CD14-positive monocyte (primary cell): ENCODE results near the gene CDHR2. TPM values are rescaled to one million over a fixed set of nuclear protein-coding genes. Genes with fewer than 3 reads are reported as not detected.

Source experiments
- DNase-seq, 3 donors: peaks; one replicate each; pipeline ENCODE4 v3.0.0-alpha.2; 2011 to 2022
- H2AFZ ChIP-seq: 2 replicates; pipeline ENCODE4 v1.6.0; 2012; ENCODE audit warnings: mild to moderate bottlenecking, low read depth, low read length, inconsistent platforms; ENCODE audit not compliant: insufficient read depth, poor library complexity, severe bottlenecking
- H3K27ac ChIP-seq, 2 donors: 1 replicate in 1 of 2; 2 replicates in 1 of 2; pipeline ENCODE4 v1.5.1; 2012 to 2013; ENCODE audit warnings: low read length in 2 of 2, control low read depth in 1 of 2, inconsistent platforms in 1 of 2, low read depth in 1 of 2, mild to moderate bottlenecking in 1 of 2
- H3K27me3 ChIP-seq, 2 donors: one replicate each; pipeline versions ENCODE4 v1.6.0 to v1.6.1; 2011 to 2013; ENCODE audit warnings: low read length in 2 of 2; ENCODE audit not compliant: control insufficient read depth in 2 of 2, insufficient read depth in 2 of 2
- H3K36me3 ChIP-seq, 2 donors: replicated peaks in 1 of 2; 1 replicate in 1 of 2; 2 replicates in 1 of 2; pipeline versions ENCODE4 v1.5.1 to v1.6.1; 2012 to 2013; ENCODE audit warnings: low read length in 2 of 2, control low read depth in 1 of 2, inconsistent platforms in 1 of 2, mild to moderate bottlenecking in 1 of 2; ENCODE audit not compliant: insufficient read depth in 2 of 2, control insufficient read depth in 1 of 2
- H3K4me1 ChIP-seq, 2 donors: 1 replicate in 1 of 2; 2 replicates in 1 of 2; pipeline versions ENCODE4 v1.5.1 to v1.6.1; 2012 to 2013; ENCODE audit warnings: low read length in 2 of 2, control low read depth in 1 of 2, inconsistent platforms in 1 of 2, mild to moderate bottlenecking in 1 of 2, moderate library complexity in 1 of 2; ENCODE audit not compliant: insufficient read depth in 2 of 2, control insufficient read depth in 1 of 2
- H3K4me2 ChIP-seq: replicated peaks from 2 replicates; pipeline ENCODE3; 2012; ENCODE audit warnings: low read length, moderate library complexity, mild to moderate bottlenecking; ENCODE audit not compliant: poor library complexity, severe bottlenecking; ENCODE audit errors: extremely low read depth
- H3K4me3 ChIP-seq, 3 experiments: fragments of 200-600 bp in 1 of 3; sonication (generic) in 1 of 3; replicated peaks in 1 of 3; 1 replicate in 2 of 3; 2 replicates in 1 of 3; pipeline ENCODE4 v1.5.1; 2011 to 2013; ENCODE audit warnings: low read length in 3 of 3, mild to moderate bottlenecking in 3 of 3, control low read depth in 2 of 3, low read depth in 2 of 3, inconsistent platforms in 1 of 3, moderate library complexity in 1 of 3
- H3K79me2 ChIP-seq: 2 replicates; pipeline ENCODE4 v1.6.0; 2012; ENCODE audit warnings: mild to moderate bottlenecking, control low read depth, inconsistent platforms, low read length, moderate library complexity; ENCODE audit not compliant: insufficient read depth
- H3K9ac ChIP-seq: 2 replicates; pipeline ENCODE4 v1.6.0; 2017; ENCODE audit warnings: low read length, mild to moderate bottlenecking; ENCODE audit not compliant: insufficient read depth, poor library complexity, severe bottlenecking
- H3K9me3 ChIP-seq, 2 donors: replicated peaks in 1 of 2; 1 replicate in 1 of 2; 2 replicates in 1 of 2; pipeline versions ENCODE4 v1.5.1 to v1.6.1; 2012 to 2013; ENCODE audit warnings: low read length in 2 of 2, control low read depth in 1 of 2; ENCODE audit not compliant: control insufficient read depth in 1 of 2, insufficient read depth in 1 of 2
- H4K20me1 ChIP-seq: 2 replicates; pipeline ENCODE4 v1.6.0; 2012; ENCODE audit warnings: mild to moderate bottlenecking, low read length, control low read depth, moderate library complexity; ENCODE audit not compliant: insufficient read depth
- H3K27ac Mint-ChIP-seq, 7 donors: one replicate each; pipeline ENCODE4 v1.8.0; 2020; ENCODE audit warnings: mild to moderate bottlenecking in 7 of 7, mixed read lengths in 7 of 7, moderate library complexity in 6 of 7, inconsistent platforms in 2 of 7
- H3K27me3 Mint-ChIP-seq, 3 donors: one replicate each; pipeline ENCODE4 v1.8.0; 2021 to 2022; ENCODE audit warnings: low read depth in 3 of 3, mild to moderate bottlenecking in 3 of 3, mixed read lengths in 3 of 3, moderate library complexity in 3 of 3, inconsistent platforms in 1 of 3
- H3K36me3 Mint-ChIP-seq, 2 donors: one replicate each; pipeline ENCODE4 v1.8.0; 2020; ENCODE audit warnings: mixed read lengths in 2 of 2, inconsistent platforms in 1 of 2, mild to moderate bottlenecking in 1 of 2
- H3K4me1 Mint-ChIP-seq: one replicate; pipeline ENCODE4 v1.8.0; 2020; ENCODE audit warnings: mild to moderate bottlenecking, mixed read lengths
- H3K4me3 Mint-ChIP-seq, 2 donors: one replicate each; pipeline ENCODE4 v1.8.0; 2020; ENCODE audit warnings: mild to moderate bottlenecking in 2 of 2, mixed read lengths in 2 of 2, moderate library complexity in 1 of 2
- H3K9me3 Mint-ChIP-seq, 7 donors: one replicate each; pipeline ENCODE4 v1.8.0; 2020 to 2022; ENCODE audit warnings: mixed read lengths in 7 of 7, mild to moderate bottlenecking in 6 of 7, moderate library complexity in 6 of 7, inconsistent platforms in 2 of 7
- CTCF ChIP-seq: fragments of 200-600 bp; IDR thresholded peaks from one replicate; pipeline ENCODE4 v1.8.0; 2022; ENCODE audit warnings: antibody characterized with exemption, mild to moderate bottlenecking
- WGBS: methylation state at CpG from one replicate; pipeline ENCODE4 v1.1.5; 2013; ENCODE audit warnings: missing lambda C conversion rate; ENCODE audit not compliant: insufficient coverage; 5-methylcytosine and 5-hydroxymethylcytosine counted together
- intact Hi-C, 2 donors: fragments of 100-400 bp; cut with micrococcal nuclease; formaldehyde crosslinking; loops; one replicate each; pipeline versions ENCODE4 v1.15.0 to v1.15.1; 2023
- polyA plus RNA-seq, 3 donors: library from polyadenylated mRNA; depleted of rRNA in 1 of 3; unstranded in 2 of 3; stranded (reverse) in 1 of 3; fragments of 300-500 nt in 2 of 3; fragments of >200 nt in 1 of 3; fragmentation: Illumina TruSeq in 2 of 3; gene quantifications; 1 replicate in 2 of 3; 2 replicates in 1 of 3; pipeline ENCODE4 v1.2.3, GENCODE V29; 2012 to 2021

Gene CDHR2
- polyA plus RNA-seq, 3 donors: 0.12 TPM; not detected in 2

DNA sequence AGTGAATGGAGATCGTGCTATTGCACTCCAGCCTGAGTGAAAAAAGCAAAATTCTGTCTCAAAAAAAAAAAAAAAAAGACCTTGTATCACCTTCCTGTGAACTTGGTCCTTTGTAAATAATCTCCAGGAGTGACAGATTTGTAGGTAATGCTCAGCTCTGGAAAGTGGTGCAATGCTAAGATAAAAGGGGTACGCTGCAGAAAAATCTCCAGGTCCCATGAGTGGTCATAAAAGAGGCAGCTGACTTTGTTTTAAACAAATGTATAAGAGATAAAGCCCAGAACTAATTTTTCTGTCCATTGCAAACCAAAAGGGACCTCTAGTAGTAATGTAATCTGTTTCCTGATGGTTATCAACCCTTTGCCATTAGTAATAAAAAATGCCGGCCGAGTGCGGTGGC is 45.6 kb upstream of the CDHR2 start:
- Mint-ChIP-seq H3K27me3 (no peaks in the 10 kb centered on the region), H3K36me3 (peaks cover 80 to 98% of the 10 kb centered on the region in 2 donors), H3K4me1 (no peaks in the 10 kb centered on the region), H3K27ac (peak overlapping the region in 1 of 7 donors; percentile 66), H3K9me3 (no peaks in the 10 kb centered on the region), H3K4me3 (no peak overlapping the region)
- no peak overlapping the region for H3K9ac ChIP-seq
- no peaks in the 10 kb centered on the region for H3K4me1 ChIP-seq
- no peaks in the 10 kb centered on the region for H4K20me1 ChIP-seq
- no peak for DNase-seq
- no peaks in the 10 kb centered on the region for H3K27me3 ChIP-seq
- no peak overlapping the region for H3K27ac ChIP-seq
- H3K9me3 ChIP-seq: no peaks in the 10 kb centered on the region
- no peak overlapping the region for H3K4me2 ChIP-seq
- peaks cover 80 to 100% of the 10 kb centered on the region in 2 donors for H3K36me3 ChIP-seq
- no peak for TF ChIP-seq CTCF
- intact Hi-C loops: no loop called here
- no peak overlapping the region for H2AFZ ChIP-seq
- 100% methylated on average over 3 of the region's 5 CpGs for WGBS
- H3K4me3 ChIP-seq: no peak overlapping the region
- H3K79me2 ChIP-seq: no peaks in the 10 kb centered on the region

GRCh38 chr5:176507911-176508310 is 41.2 kb upstream of the CDHR2 start:
- no peaks in the 10 kb centered on the region for H3K4me1 Mint-ChIP-seq
- Histone ChIP-seq H3K9me3 (no peaks in the 10 kb centered on the region), H3K36me3 (peaks cover 46 to 70% of the 10 kb centered on the region in 2 donors), H2AFZ (no peak overlapping the region), H3K27me3 (no peaks in the 10 kb centered on the region), H3K4me2 (no peak overlapping the region), H3K4me3 (no peak overlapping the region), H3K27ac (no peak overlapping the region), H3K9ac (no peak overlapping the region), H3K4me1 (no peaks in the 10 kb centered on the region), H4K20me1 (no peaks in the 10 kb centered on the region), H3K79me2 (no peaks in the 10 kb centered on the region)
- no peaks in the 10 kb centered on the region for H3K9me3 Mint-ChIP-seq
- H3K36me3 Mint-ChIP-seq: peaks cover 61 to 72% of the 10 kb centered on the region in 2 donors
- no peak for DNase-seq
- no peak overlapping the region for H3K4me3 Mint-ChIP-seq
- no peaks in the 10 kb centered on the region for H3K27me3 Mint-ChIP-seq
- 100% methylated on average over 1 of the region's 2 CpGs for WGBS
- no peak for TF ChIP-seq CTCF
- H3K27ac Mint-ChIP-seq: no peak overlapping the region
- intact Hi-C loops: no loop called here
